Chondrocyte (in vitro differentiated cells): ENCODE results near the gene CNTD1. TPM values are rescaled to one million over a fixed set of nuclear protein-coding genes. Genes with fewer than 3 reads are reported as not detected.

ENCODE experiments used
- DNase-seq: peaks from one replicate; pipeline ENCODE4 v3.0.0; 2021; ENCODE audit warnings: mixed read lengths, low spot score
- H3K27ac Mint-ChIP-seq: one replicate; pipeline ENCODE4 v1.8.0; 2021; ENCODE audit warnings: mild to moderate bottlenecking, moderate library complexity, mixed read lengths; ENCODE audit not compliant: unreplicated experiment
- H3K27me3 Mint-ChIP-seq: 2 replicates; pipeline ENCODE4 v1.8.0; 2021; ENCODE audit warnings: low read depth, mixed read lengths
- H3K36me3 Mint-ChIP-seq: 2 replicates; pipeline ENCODE4 v1.8.0; 2021; ENCODE audit warnings: low read depth, mixed read lengths
- H3K4me1 Mint-ChIP-seq: 2 replicates; pipeline ENCODE4 v1.8.0; 2021; ENCODE audit warnings: low read depth, mild to moderate bottlenecking, mixed read lengths
- H3K4me3 Mint-ChIP-seq: one replicate; pipeline ENCODE4 v1.8.0; 2021; ENCODE audit warnings: mild to moderate bottlenecking, moderate library complexity, mixed read lengths; ENCODE audit not compliant: unreplicated experiment
- H3K9me3 Mint-ChIP-seq: 2 replicates; pipeline ENCODE4 v1.8.0; 2021; ENCODE audit warnings: low read depth, mixed read lengths
- total RNA-seq: library from RNA; stranded (reverse); gene quantifications from 3 replicates; pipeline ENCODE4 v1.2.1, GENCODE V29; 2021
- TF ChIP-seq, protein P1 (sequence below): fragments of 200-600 bp; sonication (generic); IDR thresholded peaks from 2 replicates; pipeline ENCODE4 v1.5.0; 2021; ENCODE audit warnings: antibody characterized with exemption, mild to moderate bottlenecking, moderate library complexity

Gene CNTD1
- total RNA-seq, 1 donor from 2014 or later: not detected

DNA sequence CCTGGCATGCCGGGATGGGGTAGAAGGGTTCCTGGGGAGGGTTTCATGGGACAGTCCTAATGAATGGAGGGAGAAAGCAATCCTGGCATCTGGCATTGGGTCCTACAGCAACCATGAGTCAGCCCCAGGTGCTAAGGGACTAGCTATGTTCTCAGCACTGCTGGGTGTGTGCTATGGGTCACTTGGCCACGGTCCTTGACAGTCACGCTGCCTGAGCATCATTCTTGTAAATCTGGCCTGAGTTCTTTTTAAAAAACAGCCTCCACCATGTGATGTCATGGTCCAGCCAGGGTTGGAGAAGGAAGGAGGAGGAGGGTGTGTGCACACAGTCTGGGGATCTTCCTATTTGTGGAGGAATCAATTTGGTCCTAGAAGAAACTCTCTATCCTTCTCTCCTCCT lies 43.9 kb upstream of the CNTD1 start:
- H3K27ac Mint-ChIP-seq: no peak overlapping the region
- DNase-seq: no peak
- no peaks in the 10 kb centered on the region for H3K9me3 Mint-ChIP-seq
- TF ChIP-seq, protein P1, sequence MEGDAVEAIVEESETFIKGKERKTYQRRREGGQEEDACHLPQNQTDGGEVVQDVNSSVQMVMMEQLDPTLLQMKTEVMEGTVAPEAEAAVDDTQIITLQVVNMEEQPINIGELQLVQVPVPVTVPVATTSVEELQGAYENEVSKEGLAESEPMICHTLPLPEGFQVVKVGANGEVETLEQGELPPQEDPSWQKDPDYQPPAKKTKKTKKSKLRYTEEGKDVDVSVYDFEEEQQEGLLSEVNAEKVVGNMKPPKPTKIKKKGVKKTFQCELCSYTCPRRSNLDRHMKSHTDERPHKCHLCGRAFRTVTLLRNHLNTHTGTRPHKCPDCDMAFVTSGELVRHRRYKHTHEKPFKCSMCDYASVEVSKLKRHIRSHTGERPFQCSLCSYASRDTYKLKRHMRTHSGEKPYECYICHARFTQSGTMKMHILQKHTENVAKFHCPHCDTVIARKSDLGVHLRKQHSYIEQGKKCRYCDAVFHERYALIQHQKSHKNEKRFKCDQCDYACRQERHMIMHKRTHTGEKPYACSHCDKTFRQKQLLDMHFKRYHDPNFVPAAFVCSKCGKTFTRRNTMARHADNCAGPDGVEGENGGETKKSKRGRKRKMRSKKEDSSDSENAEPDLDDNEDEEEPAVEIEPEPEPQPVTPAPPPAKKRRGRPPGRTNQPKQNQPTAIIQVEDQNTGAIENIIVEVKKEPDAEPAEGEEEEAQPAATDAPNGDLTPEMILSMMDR: no peak
- no peak overlapping the region for H3K4me3 Mint-ChIP-seq
- H3K36me3 Mint-ChIP-seq: no peaks in the 10 kb centered on the region
- H3K27me3 Mint-ChIP-seq: peaks cover 17% of the 10 kb centered on the region
- no peaks in the 10 kb centered on the region for H3K4me1 Mint-ChIP-seq

DNA sequence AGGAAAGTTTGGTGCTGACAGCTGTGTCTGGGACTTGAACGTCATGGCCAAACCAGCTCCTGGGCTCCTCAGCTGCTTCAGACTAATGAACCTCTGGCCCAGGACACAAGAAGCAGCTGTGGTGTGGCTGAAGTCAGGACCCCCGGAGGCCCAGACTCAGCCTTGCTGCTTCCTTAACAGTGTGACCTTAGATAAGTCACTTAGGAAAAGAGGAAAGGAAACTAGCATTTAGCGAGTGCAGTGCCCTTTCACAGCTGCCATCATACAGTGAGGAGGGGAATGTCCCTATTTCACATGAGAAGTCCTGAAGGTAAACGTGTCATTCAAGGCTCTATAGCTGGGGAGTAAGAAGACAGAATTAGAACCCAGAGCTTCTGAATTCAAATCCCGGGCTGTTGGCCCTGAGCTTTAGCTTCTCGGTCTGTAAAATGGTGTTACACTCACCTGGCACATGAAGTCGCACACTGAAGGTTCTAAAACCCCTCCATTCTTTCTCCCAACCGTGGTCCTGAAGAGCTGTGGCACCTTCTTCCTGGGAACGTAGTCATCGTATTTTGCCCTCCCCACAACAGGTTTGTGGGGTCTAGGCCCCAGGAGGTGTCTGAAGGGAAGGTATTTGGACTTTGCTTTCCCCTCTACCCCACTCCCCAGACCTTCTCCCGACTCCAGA lies 38.5 kb upstream of the CNTD1 start:
- Mint-ChIP-seq H3K4me1 (peaks cover 16% of the 10 kb centered on the region), H3K27ac (no peak overlapping the region), H3K9me3 (no peaks in the 10 kb centered on the region), H3K27me3 (peaks cover 8% of the 10 kb centered on the region), H3K36me3 (no peaks in the 10 kb centered on the region), H3K4me3 (peak overlapping the region; percentile 58)
- TF ChIP-seq, protein P1: no peak
- DNase-seq: peak; percentile 24

DNA sequence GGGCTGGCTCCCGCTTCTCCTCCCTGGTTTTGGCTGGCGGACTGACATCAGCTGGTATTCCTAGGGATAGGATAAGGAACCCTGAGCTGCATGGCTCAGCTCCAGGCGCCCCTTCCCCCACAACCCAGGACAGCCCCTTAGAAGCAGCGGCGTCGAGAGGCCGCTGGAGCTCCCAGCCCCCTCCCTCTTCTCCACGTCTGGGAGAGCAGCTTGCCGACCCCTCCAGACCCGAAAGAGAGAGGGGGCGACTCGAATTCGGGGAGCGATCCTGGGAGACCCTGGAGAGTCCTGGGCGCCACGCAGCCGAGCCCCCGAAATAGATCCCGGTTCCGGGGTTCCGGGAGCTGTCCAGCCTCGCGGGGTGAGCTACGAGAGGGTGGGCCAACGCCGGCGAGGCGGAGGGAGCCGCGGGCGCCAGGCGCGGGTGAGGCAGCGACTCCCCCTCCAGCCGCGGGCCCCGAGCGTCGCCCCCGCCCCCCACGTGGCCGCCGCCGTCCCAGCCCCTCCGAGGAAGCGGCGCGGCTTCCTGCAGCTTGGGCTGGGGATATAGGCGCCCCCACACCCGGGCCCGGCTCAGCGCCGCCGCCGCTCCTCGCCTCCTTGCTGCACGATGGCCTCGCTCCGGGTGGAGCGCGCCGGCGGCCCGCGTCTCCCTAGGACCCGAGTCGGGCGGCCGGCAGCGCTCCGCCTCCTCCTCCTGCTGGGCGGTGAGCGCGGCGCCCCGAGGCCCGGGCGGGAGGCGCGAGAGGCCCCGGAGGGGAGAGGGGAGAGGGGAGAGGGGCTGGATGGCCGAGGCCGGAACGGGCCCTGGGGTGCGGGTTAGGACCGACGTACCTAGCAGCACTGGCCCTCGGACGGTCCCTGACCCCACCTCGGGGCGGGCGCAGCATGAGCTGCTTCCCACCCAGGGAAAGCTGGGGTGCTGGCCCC lies 37.7 kb upstream of the CNTD1 start, which contains the start of gene RAMP2:
TSS of gene RAMP2 (plus strand) at position 576 of the 930 bp plus-strand sequence. CDS start at position 611, 35 bp downstream.
- Mint-ChIP-seq H3K27me3 (peaks cover 7% of the 10 kb centered on the region), H3K36me3 (no peaks in the 10 kb centered on the region), H3K4me1 (peaks cover 16% of the 10 kb centered on the region), H3K27ac (no peak within 1 kb of the TSS), H3K4me3 (peak within 1 kb of the TSS; percentile 58), H3K9me3 (no peaks in the 10 kb centered on the region)
- DNase-seq: peak; percentile 92
- TF ChIP-seq, protein P1: no peak

DNA sequence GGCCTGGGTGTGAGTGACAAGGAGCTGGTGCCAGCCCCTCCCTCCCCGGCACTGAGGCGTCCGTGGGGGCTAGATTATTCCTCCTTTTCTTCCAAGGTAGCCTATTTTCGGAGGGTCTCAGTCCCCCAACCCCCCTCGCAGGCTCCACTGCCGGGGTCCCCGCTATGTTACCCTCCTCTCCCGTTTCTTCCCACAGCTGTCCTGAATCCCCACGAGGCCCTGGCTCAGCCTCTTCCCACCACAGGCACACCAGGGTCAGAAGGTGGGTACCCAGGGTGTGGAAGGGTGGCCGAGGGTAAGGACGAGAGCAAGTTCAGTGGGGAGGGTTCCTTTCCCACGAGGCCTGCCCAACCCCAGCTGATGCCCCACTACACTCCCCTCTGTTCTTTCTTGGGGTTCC lies 37.0 kb upstream of the CNTD1 start:
- Mint-ChIP-seq H3K4me1 (peaks cover 16% of the 10 kb centered on the region), H3K4me3 (peak overlapping the region; percentile 54), H3K27me3 (peaks cover 7% of the 10 kb centered on the region), H3K27ac (no peak overlapping the region), H3K9me3 (no peaks in the 10 kb centered on the region), H3K36me3 (no peaks in the 10 kb centered on the region)
- DNase-seq: peak; percentile 57
- TF ChIP-seq, protein P1: no peak

DNA sequence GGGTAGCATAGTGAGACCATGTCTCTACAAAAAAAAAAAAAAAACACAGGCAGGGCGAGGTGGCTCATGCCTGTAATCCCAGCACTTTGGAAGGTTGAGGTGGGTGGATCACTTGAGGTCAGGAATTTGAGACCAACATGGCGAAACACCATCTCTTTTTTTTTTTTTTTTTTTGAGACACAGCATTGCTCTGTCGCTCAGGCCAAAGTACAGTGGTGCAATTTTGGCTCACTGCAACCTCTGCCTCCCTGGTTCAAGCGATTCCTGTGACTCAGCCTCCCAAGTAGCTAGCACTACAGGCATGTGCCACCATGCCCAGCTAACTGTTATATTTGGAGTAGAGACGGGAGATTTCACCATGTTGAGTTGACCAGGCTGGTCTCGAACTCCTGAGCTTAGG lies 32.5 kb upstream of the CNTD1 start:
- DNase-seq: no peak
- Mint-ChIP-seq H3K36me3 (no peaks in the 10 kb centered on the region), H3K27me3 (peaks cover 4% of the 10 kb centered on the region), H3K4me1 (peaks cover 16% of the 10 kb centered on the region), H3K9me3 (no peaks in the 10 kb centered on the region), H3K27ac (no peak overlapping the region), H3K4me3 (no peak overlapping the region)
- TF ChIP-seq, protein P1: no peak
